SK-N-SH treated with all-trans-retinoic acid at 6 μM for 48 hours (cell line): ENCODE data around the gene SIRPA.

ENCODE experiments used
- ATAC-seq: fragments of 200-7000 bp; cut with Tn5 transposase; 3 replicates; pipeline ENCODE4 v1.9.1; 2020; ENCODE audit warnings: mild to moderate bottlenecking, moderate library complexity
- ARNTL ChIP-seq: fragments of 450-650 bp; formaldehyde crosslinking; IDR thresholded peaks from 2 replicates; pipeline ENCODE4 v1.5.0; 2020; ENCODE audit warnings: low read depth, mild to moderate bottlenecking, moderate library complexity, borderline replicate concordance
- BACH2 ChIP-seq: fragments of 250-450 bp; sonication (Bioruptor Pico); IDR thresholded peaks from 2 replicates; pipeline ENCODE4 v1.9.0; 2021; ENCODE audit warnings: mild to moderate bottlenecking, borderline replicate concordance
- CREB5 ChIP-seq: fragments of 250-450 bp; sonication (Bioruptor Pico); IDR thresholded peaks from 2 replicates; pipeline ENCODE4 v1.5.1; 2020; ENCODE audit warnings: low read depth, mild to moderate bottlenecking, moderate library complexity
- CSDC2 ChIP-seq: fragments of 250-450 bp; sonication (Bioruptor Pico); IDR thresholded peaks from 2 replicates; pipeline ENCODE4 v1.5.0; 2020; ENCODE audit warnings: mild to moderate bottlenecking, moderate library complexity
- CSRNP3 ChIP-seq: fragments of 250-450 bp; sonication (Bioruptor Pico); IDR thresholded peaks from 2 replicates; pipeline ENCODE4 v1.5.1; 2021; ENCODE audit warnings: mild to moderate bottlenecking, moderate library complexity
- ESRRG ChIP-seq: fragments of 250-450 bp; sonication (Bioruptor Pico); IDR thresholded peaks from 2 replicates; pipeline ENCODE4 v1.6.1; 2021; ENCODE audit warnings: mild to moderate bottlenecking
- GLIS3 ChIP-seq: fragments of 250-450 bp; sonication (Bioruptor Pico); IDR thresholded peaks from 2 replicates; pipeline ENCODE4 v1.5.0; 2020; ENCODE audit warnings: mild to moderate bottlenecking, moderate library complexity
- ISL1 ChIP-seq: fragments of 250-450 bp; sonication (Bioruptor Pico); IDR thresholded peaks from 2 replicates; pipeline ENCODE4 v2.1.2; 2022; ENCODE audit warnings: mild to moderate bottlenecking, moderate library complexity
- OSR1 ChIP-seq: fragments of 250-450 bp; sonication (Bioruptor Pico); IDR thresholded peaks from 2 replicates; pipeline ENCODE4 v1.8.0; 2022; ENCODE audit warnings: moderate library complexity, mild to moderate bottlenecking, inconsistent platforms
- PATZ1 ChIP-seq: fragments of 250-450 bp; sonication (Bioruptor Pico); IDR thresholded peaks from 2 replicates; pipeline ENCODE4 v1.8.0; 2020; ENCODE audit warnings: mild to moderate bottlenecking, moderate library complexity, borderline replicate concordance
- POU6F1 ChIP-seq: fragments of 250-450 bp; sonication (Bioruptor Pico); IDR thresholded peaks from 2 replicates; pipeline ENCODE4 v1.8.0; 2021; ENCODE audit warnings: low read depth, mild to moderate bottlenecking, moderate library complexity, borderline replicate concordance
- PPARA ChIP-seq: fragments of 250-450 bp; sonication (Bioruptor Pico); IDR thresholded peaks from 2 replicates; pipeline ENCODE4 v1.5.0; 2020; ENCODE audit warnings: mild to moderate bottlenecking, borderline replicate concordance
- RARB ChIP-seq: fragments of 250-450 bp; sonication (Bioruptor Pico); IDR thresholded peaks from 2 replicates; pipeline ENCODE4 v1.8.0; 2021; ENCODE audit warnings: mild to moderate bottlenecking, moderate library complexity
- SNAI2 ChIP-seq: fragments of 250-450 bp; sonication (Bioruptor Pico); IDR thresholded peaks from 2 replicates; pipeline ENCODE4 v1.5.0; 2020; ENCODE audit warnings: mild to moderate bottlenecking, moderate library complexity
- TCF4 ChIP-seq: fragments of 250-450 bp; sonication (Bioruptor Pico); IDR thresholded peaks from 2 replicates; pipeline ENCODE4 v1.8.0; 2021; ENCODE audit warnings: mild to moderate bottlenecking, moderate library complexity, borderline replicate concordance
- TOX ChIP-seq: fragments of 250-450 bp; sonication (Bioruptor Pico); IDR thresholded peaks from 2 replicates; pipeline ENCODE4 v1.8.0; 2021; ENCODE audit warnings: mild to moderate bottlenecking, moderate library complexity, borderline replicate concordance
- TSHZ2 ChIP-seq: fragments of 250-450 bp; sonication (Bioruptor Pico); IDR thresholded peaks from 2 replicates; pipeline ENCODE4 v1.5.0; 2020; ENCODE audit warnings: mild to moderate bottlenecking, moderate library complexity
- ZC3H10 ChIP-seq: fragments of 250-450 bp; sonication (Bioruptor Pico); IDR thresholded peaks from 2 replicates; pipeline ENCODE4 v1.5.1; 2021; ENCODE audit warnings: mild to moderate bottlenecking, moderate library complexity
- ZFP3 ChIP-seq: fragments of 250-450 bp; sonication (Bioruptor Pico); IDR thresholded peaks from 2 replicates; pipeline ENCODE4 v1.5.0; 2020; ENCODE audit warnings: mild to moderate bottlenecking, moderate library complexity
- ZNF565 ChIP-seq: fragments of 450-650 bp; formaldehyde crosslinking; conservative IDR thresholded peaks from 2 replicates; pipeline ENCODE4 v1.5.0; 2020; ENCODE audit warnings: low read depth, mild to moderate bottlenecking, moderate library complexity
- ZNF70 ChIP-seq: fragments of 450-650 bp; formaldehyde crosslinking; IDR thresholded peaks from 2 replicates; pipeline ENCODE4 v1.5.0; 2020; ENCODE audit warnings: mild to moderate bottlenecking, moderate library complexity
- ZNF8 ChIP-seq: fragments of 450-650 bp; formaldehyde crosslinking; IDR thresholded peaks from 2 replicates; pipeline ENCODE4 v1.5.0; 2020; ENCODE audit warnings: mild to moderate bottlenecking, moderate library complexity

The SIRPA gene

GRCh38 chr20:1892119-1892385 lies 3.2 kb upstream of the SIRPA start (continued):
- no peak for TF ChIP-seq ZC3H10 (CRISPR knock-in tag)
- no peak for TF ChIP-seq CSDC2 (CRISPR knock-in tag)
- TF ChIP-seq, all 23 proteins: peak for 0

- TF ChIP-seq ZFP3 (CRISPR knock-in tag) (no peak), TOX (CRISPR knock-in tag) (no peak), POU6F1 (CRISPR knock-in tag) (no peak), ZNF8 (CRISPR knock-in tag) (no peak), SNAI2 (CRISPR knock-in tag) (no peak), TCF4 (CRISPR knock-in tag) (no peak), GLIS3 (CRISPR knock-in tag) (no peak), CSDC2 (CRISPR knock-in tag) (no peak), PPARA (CRISPR knock-in tag) (no peak), TSHZ2 (CRISPR knock-in tag) (no peak), OSR1 (CRISPR knock-in tag) (no peak), ARNTL (CRISPR knock-in tag) (no peak), ESRRG (CRISPR knock-in tag) (no peak)
- no peak for ATAC-seq
Measured at GRCh38 chr20:1893721-1894470, 1.3 kb upstream of the SIRPA start.

- peak; percentile 80 for ATAC-seq
- TF ChIP-seq ESRRG (CRISPR knock-in tag) (no peak), ARNTL (CRISPR knock-in tag) (no peak), RARB (CRISPR knock-in tag) (no peak), ZC3H10 (CRISPR knock-in tag) (no peak), PPARA (CRISPR knock-in tag) (no peak), TOX (CRISPR knock-in tag) (no peak), OSR1 (CRISPR knock-in tag) (no peak), GLIS3 (CRISPR knock-in tag) (no peak), ZNF565 (CRISPR knock-in tag) (no peak), SNAI2 (CRISPR knock-in tag) (no peak), BACH2 (CRISPR knock-in tag) (no peak), ZNF8 (CRISPR knock-in tag) (no peak), CSDC2 (CRISPR knock-in tag) (no peak), PATZ1 (CRISPR knock-in tag) (no peak)
Measured at GRCh38 chr20:1894471-1894950, 696 bp upstream of the SIRPA start.

- ATAC-seq: no peak
- TF ChIP-seq ISL1 (no peak), CREB5 (CRISPR knock-in tag) (no peak), TOX (CRISPR knock-in tag) (no peak), PPARA (CRISPR knock-in tag) (no peak), GLIS3 (CRISPR knock-in tag) (no peak), BACH2 (CRISPR knock-in tag) (no peak), ZNF70 (no peak), CSDC2 (CRISPR knock-in tag) (no peak), ZFP3 (CRISPR knock-in tag) (no peak), ESRRG (CRISPR knock-in tag) (no peak), CSRNP3 (CRISPR knock-in tag) (no peak), RARB (CRISPR knock-in tag) (no peak), POU6F1 (CRISPR knock-in tag) (no peak), OSR1 (CRISPR knock-in tag) (no peak)
Measured at GRCh38 chr20:1895674-1896483, 672 bp downstream of the SIRPA start.
